ENCODE data around the gene AHCYL1. TPM values are rescaled to one million over a fixed set of nuclear protein-coding genes. Genes with fewer than 3 reads are reported as not detected.

Gene AHCYL1
- total and polyA plus RNA-seq, 2 donors (not counting 1 experiment from before 2014, with no cell fraction given), result 24.3 to 51.4 TPM

GRCh38 chr1:110007046-110007830, 22.7 kb downstream of the AHCYL1 start:
- ChIA-PET POLR2A (no interaction called here), CTCF (interaction anchor here (1.1 to 6.5 kb wide), 7 partner anchors 21 to 232 kb away, joined by 3 to 127 read pairs (median 5); partner anchors contain the start of gene AHCYL1)
- TF ChIP-seq CTCF (IDR thresholded peaks at IDR 0.05), result no peak
- no peaks in the 10 kb centered on the region for H3K27me3 Mint-ChIP-seq
- no peaks in the 10 kb centered on the region for H3K9me3 Mint-ChIP-seq (ENCODE audit: insufficient read depth)
- intact Hi-C loops (cut with micrococcal nuclease), result no loop called here
- Histone ChIP-seq H3K27me3 (replicated peaks in 1 of 4; ENCODE audit: control extremely low read depth in 1 of 4, control insufficient read depth in 3 of 4, insufficient read depth in 4 of 4, low read length in 3 of 4) (no peaks in the 10 kb centered on the region), H4K20me1 (ENCODE audit: control insufficient read depth, insufficient read depth, low read length, poor library complexity, severe bottlenecking) (no peaks in the 10 kb centered on the region), H2AFZ (ENCODE audit: insufficient read depth, low read depth, low read length, poor library complexity, severe bottlenecking) (no peak overlapping the region), H3K4me3 (ENCODE audit: control extremely low read depth in 1 of 5, extremely low read depth in 1 of 5, insufficient read depth in 1 of 5, low read depth in 2 of 5, low read length in 4 of 5) (no peak overlapping the region), H3K27ac (ENCODE audit: low read length in 2 of 2) (no peak overlapping the region), H3K9ac (ENCODE audit: low read length) (no peak overlapping the region), H3K36me3 (replicated peaks in 1 of 2; ENCODE audit: control extremely low read depth in 1 of 2, control insufficient read depth in 1 of 2, extremely low read depth in 1 of 2, insufficient read depth in 2 of 2, low read length in 1 of 2) (peaks cover 0 to 9% of the 10 kb centered on the region in 2 experiments), H3K79me2 (ENCODE audit: control insufficient read depth, insufficient read depth, low read length) (peaks cover 27% of the 10 kb centered on the region), H3K4me2 (replicated peaks; ENCODE audit: low read depth, low read length, poor library complexity, severe bottlenecking) (no peak overlapping the region), H3K9me3 (ENCODE audit: control extremely low read depth in 1 of 3, control insufficient read depth in 2 of 3, insufficient read depth in 1 of 3, low read length in 2 of 3) (no peaks in the 10 kb centered on the region), H3K4me1 (ENCODE audit: control insufficient read depth in 2 of 2, insufficient read depth in 2 of 2, low read length in 2 of 2) (peaks cover 27 to 28% of the 10 kb centered on the region in 2 donors)
- H3K4me1 Mint-ChIP-seq, result peaks cover 60% of the 10 kb centered on the region
- WGBS (ENCODE audit: insufficient coverage), result 100% methylated on average over 1 of the region's 4 CpGs
- H3K27ac Mint-ChIP-seq, result no peak overlapping the region
- DNase-seq (no peak), ATAC-seq (ENCODE audit: low read depth) (no peak)
- no peak overlapping the region for H3K4me3 Mint-ChIP-seq

DNA sequence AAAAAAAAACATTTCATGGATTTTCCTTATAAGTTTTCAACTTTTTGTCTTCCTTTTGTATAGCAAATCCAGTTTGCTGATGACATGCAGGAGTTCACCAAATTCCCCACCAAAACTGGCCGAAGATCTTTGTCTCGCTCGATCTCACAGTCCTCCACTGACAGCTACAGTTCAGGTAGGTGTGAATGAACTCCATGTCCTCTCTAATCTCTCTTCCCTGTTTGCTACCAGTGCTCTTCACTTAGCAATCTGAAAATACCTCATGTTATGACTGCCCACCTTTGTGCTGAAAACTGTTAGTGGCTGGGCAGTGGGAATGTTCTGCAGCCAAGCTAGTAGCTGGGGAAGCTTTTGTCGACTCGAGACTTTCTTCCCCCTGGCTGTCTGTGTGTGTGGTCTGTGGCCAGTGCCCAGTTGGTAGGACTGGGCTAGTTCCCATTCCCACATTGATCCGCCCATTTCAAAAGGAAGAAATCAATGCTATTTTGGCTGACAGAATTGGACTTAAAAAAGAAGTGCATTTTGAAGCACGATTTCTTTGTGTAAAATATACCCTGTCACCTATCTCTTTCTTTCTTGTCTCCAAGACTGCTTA, 24.5 kb downstream of the AHCYL1 start:
- no peak overlapping the region for H3K4me3 ChIP-seq (ENCODE audit: control extremely low read depth in 1 of 5, extremely low read depth in 1 of 5, insufficient read depth in 1 of 5, low read depth in 2 of 5, low read length in 4 of 5)
- WGBS (ENCODE audit: insufficient coverage), result 96% methylated on average over 5 of the region's 7 CpGs
- no peak overlapping the region for H3K4me2 ChIP-seq (replicated peaks; ENCODE audit: low read depth, low read length, poor library complexity, severe bottlenecking)
- intact Hi-C loops (cut with micrococcal nuclease), result no loop called here
- no peak overlapping the region for H3K27ac Mint-ChIP-seq
- H3K27ac ChIP-seq (ENCODE audit: low read length in 2 of 2), result peak overlapping the region in 1 of 2 donors; percentile 94
- no peak for DNase-seq
- H3K36me3 ChIP-seq (replicated peaks in 1 of 2; ENCODE audit: control extremely low read depth in 1 of 2, control insufficient read depth in 1 of 2, extremely low read depth in 1 of 2, insufficient read depth in 2 of 2, low read length in 1 of 2), result peaks cover 0 to 15% of the 10 kb centered on the region in 2 experiments
- no peaks in the 10 kb centered on the region for H3K27me3 Mint-ChIP-seq
- H3K4me1 ChIP-seq (ENCODE audit: control insufficient read depth in 2 of 2, insufficient read depth in 2 of 2, low read length in 2 of 2), result peaks cover 27 to 29% of the 10 kb centered on the region in 2 donors
- no peak overlapping the region for H3K9ac ChIP-seq (ENCODE audit: low read length)
- H3K27me3 ChIP-seq (replicated peaks in 1 of 4; ENCODE audit: control extremely low read depth in 1 of 4, control insufficient read depth in 3 of 4, insufficient read depth in 4 of 4, low read length in 3 of 4), result no peaks in the 10 kb centered on the region
- H3K79me2 ChIP-seq (ENCODE audit: control insufficient read depth, insufficient read depth, low read length), result peaks cover 13% of the 10 kb centered on the region
- TF ChIP-seq CTCF (IDR thresholded peaks at IDR 0.05) (no peak), EZH2 (IDR thresholded peaks at IDR 0.05; ENCODE audit: borderline replicate concordance, insufficient read depth, low read depth, low read length, poor library complexity, severe bottlenecking) (no peak)
- no peaks in the 10 kb centered on the region for H3K9me3 Mint-ChIP-seq (ENCODE audit: insufficient read depth)
- peaks cover 55% of the 10 kb centered on the region for H3K4me1 Mint-ChIP-seq
- H2AFZ ChIP-seq (ENCODE audit: insufficient read depth, low read depth, low read length, poor library complexity, severe bottlenecking), result no peak overlapping the region
- ChIA-PET CTCF (interaction anchor here (0.6 to 6.5 kb wide), 5 partner anchors 21 to 365 kb away, joined by 3 to 127 read pairs (median 52); partner anchors contain the start of genes AHCYL1 and STRIP1), POLR2A (no interaction called here)
- H4K20me1 ChIP-seq (ENCODE audit: control insufficient read depth, insufficient read depth, low read length, poor library complexity, severe bottlenecking), result no peaks in the 10 kb centered on the region
- no peak overlapping the region for H3K4me3 Mint-ChIP-seq
- no peaks in the 10 kb centered on the region for H3K9me3 ChIP-seq (ENCODE audit: control extremely low read depth in 1 of 3, control insufficient read depth in 2 of 3, insufficient read depth in 1 of 3, low read length in 2 of 3)
- no peak for ATAC-seq (ENCODE audit: low read depth)

All from B cell (primary cell).